ENCODE results near the gene TRIM2.
A peak's percentile ranks its signal among the peaks of the same experiment; 100 is the strongest.

GRCh38 chr4:153222707-153223426 is 18.6 kb downstream of the TRIM2 start:
- no peak for TF ChIP-seq CTCF (IDR thresholded peaks at IDR 0.05)
- peak in 2 of 3 donors; percentile 20 to 24 for TF ChIP-seq POLR2A (IDR thresholded peaks at IDR 0.05)

Data from body of pancreas (tissue), 4 donors.